ENCODE data around the gene GPR139. TPM values are rescaled to one million over a fixed set of nuclear protein-coding genes. Genes with fewer than 3 reads are reported as not detected.

The GPR139 gene
- total and polyA plus RNA-seq, 2 donors (not counting 1 experiment from before 2014, with no cell fraction given): not detected

- peaks cover 56% of the 10 kb centered on the region for H3K27me3 Mint-ChIP-seq
- no peak for ATAC-seq (ENCODE audit: low read depth)
These were observed 1.4 kb downstream of the GPR139 start for GRCh38 chr16:20072146-20072873.

More at GRCh38 chr16:20072146-20072873, 1.4 kb downstream of the GPR139 start:
- Histone ChIP-seq H3K4me3 (ENCODE audit: control extremely low read depth in 1 of 5, extremely low read depth in 1 of 5, insufficient read depth in 1 of 5, low read depth in 2 of 5, low read length in 4 of 5) (no peak overlapping the region), H4K20me1 (ENCODE audit: control insufficient read depth, insufficient read depth, low read length, poor library complexity, severe bottlenecking) (no peaks in the 10 kb centered on the region), H3K9ac (ENCODE audit: low read length) (no peak overlapping the region), H3K27ac (ENCODE audit: low read length in 2 of 2) (no peak overlapping the region), H2AFZ (ENCODE audit: insufficient read depth, low read depth, low read length, poor library complexity, severe bottlenecking) (no peak overlapping the region), H3K27me3 (replicated peaks in 1 of 4; ENCODE audit: control extremely low read depth in 1 of 4, control insufficient read depth in 3 of 4, insufficient read depth in 4 of 4, low read length in 3 of 4) (peaks cover 0 to 16% (median 0%) of the 10 kb centered on the region in 4 experiments), H3K4me1 (ENCODE audit: control insufficient read depth in 2 of 2, insufficient read depth in 2 of 2, low read length in 2 of 2) (no peaks in the 10 kb centered on the region), H3K4me2 (replicated peaks; ENCODE audit: low read depth, low read length, poor library complexity, severe bottlenecking) (no peak overlapping the region), H3K9me3 (ENCODE audit: control extremely low read depth in 1 of 3, control insufficient read depth in 2 of 3, insufficient read depth in 1 of 3, low read length in 2 of 3) (peaks cover 0 to 8% (median 3%) of the 10 kb centered on the region in 3 donors), H3K36me3 (replicated peaks in 1 of 2; ENCODE audit: control extremely low read depth in 1 of 2, control insufficient read depth in 1 of 2, extremely low read depth in 1 of 2, insufficient read depth in 2 of 2, low read length in 1 of 2) (no peaks in the 10 kb centered on the region), H3K79me2 (ENCODE audit: control insufficient read depth, insufficient read depth, low read length) (no peaks in the 10 kb centered on the region)
- Mint-ChIP-seq H3K9me3 (ENCODE audit: insufficient read depth) (peaks cover 8% of the 10 kb centered on the region), H3K27ac (no peak overlapping the region), H3K4me1 (no peaks in the 10 kb centered on the region), H3K4me3 (no peak overlapping the region)
- no peak for DNase-seq
- intact Hi-C loops (cut with micrococcal nuclease): no loop called here
- TF ChIP-seq EZH2 (IDR thresholded peaks at IDR 0.05; ENCODE audit: borderline replicate concordance, insufficient read depth, low read depth, low read length, poor library complexity, severe bottlenecking) (no peak), CTCF (IDR thresholded peaks at IDR 0.05) (no peak)
- 50% methylated on average over 10 of the region's 11 CpGs for whole genome bisulfite sequencing (ENCODE audit: insufficient coverage)
- CTCF ChIA-PET: no interaction called here
- POLR2A ChIA-PET: no interaction called here

All from B cell (primary cell).